ENCODE measurements around the gene PTPRN2.

GRCh38 chr7:157744786-157745601, 842.6 kb downstream of the PTPRN2 start:
- no peak for TF ChIP-seq CTCF (IDR thresholded peaks at IDR 0.05)
- TF ChIP-seq ZFX (IDR thresholded peaks at IDR 0.05; ENCODE audit: borderline replicate concordance), result no peak
